Psoas muscle (tissue), 8 donors: Measurements from ENCODE around the gene DDX4. TPM values are rescaled to one million over a fixed set of nuclear protein-coding genes. Genes with fewer than 3 reads are reported as not detected.

Experiments used
- ATAC-seq, 4 donors: fragments of 200-7000 bp; cut with Tn5 transposase; one replicate each; pipeline ENCODE4 v1.9.1; 2020; ENCODE audit warnings: moderate library complexity in 3 of 4, mild to moderate bottlenecking in 2 of 4
- DNase-seq, 2 donors: peaks; one replicate each; pipeline ENCODE4 v3.0.0-alpha.2; 2020
- H3K27ac ChIP-seq: fragments of 200-600 bp; one replicate; pipeline ENCODE4 v1.8.0; 2022
- H3K27me3 ChIP-seq, 3 donors: fragments of 200-600 bp in 1 of 3; one replicate each; pipeline versions ENCODE4 v1.6.1 to v1.8.0; 2013 to 2022; ENCODE audit warnings: low read length in 2 of 3, mild to moderate bottlenecking in 2 of 3, moderate library complexity in 1 of 3; ENCODE audit not compliant: insufficient read depth in 3 of 3
- H3K36me3 ChIP-seq, 2 donors: fragments of 200-600 bp in 1 of 2; one replicate each; pipeline versions ENCODE4 v1.6.1 to v1.8.0; 2013 to 2022; ENCODE audit warnings: low read depth in 1 of 2, mild to moderate bottlenecking in 1 of 2, moderate library complexity in 1 of 2; ENCODE audit not compliant: insufficient read depth in 1 of 2
- H3K4me1 ChIP-seq: fragments of 200-600 bp; one replicate; pipeline ENCODE4 v1.8.0; 2022
- H3K4me3 ChIP-seq: fragments of 200-600 bp; one replicate; pipeline ENCODE4 v1.8.0; 2022; ENCODE audit warnings: mild to moderate bottlenecking
- H3K9me3 ChIP-seq: fragments of 200-600 bp; one replicate; pipeline ENCODE4 v1.8.0; 2022
- WGBS, 3 donors: extraction: QIAGEN DNeasy Blood & Tissue Kit; methylation state at CpG; one replicate each; pipeline versions ENCODE4 v1.1.6 to v1.1.7; 2013; 5-methylcytosine and 5-hydroxymethylcytosine counted together
- intact Hi-C, 2 donors: fragments of 100-400 bp; cut with DNase I; formaldehyde crosslinking; loops; one replicate each; pipeline versions ENCODE4 v1.11.0 to v1.14.2; 2022
- polyA plus RNA-seq, 3 donors: library from polyadenylated mRNA; stranded (reverse); fragments of 200-250 nt; gene quantifications; one replicate each; pipeline ENCODE4 v1.2.3, GENCODE V29; 2013
- total RNA-seq, 4 donors: library from RNA; stranded (reverse); fragmentation: NEBNext Ultra II Directional in 2 of 4; extraction: Animal tissue kit (Norgen Biotek cat#: 25700) in 2 of 4; gene quantifications; one replicate each; pipeline versions ENCODE4 v1.2.1 to v1.2.4, GENCODE V29; 2021 to 2023
- TF ChIP-seq, protein P1 (sequence below): fragments of 200-600 bp; IDR thresholded peaks from one replicate; pipeline ENCODE4 v1.8.0; 2022; ENCODE audit warnings: antibody characterized with exemption
- donor health status: healthy with polysubstance abuse.
- donor health status: DM: no; HTN: no; CAD: no; lungs with moderate emphysema.
- donor health status: Bipolar disorder and iron deficiency.
- donor health status: healthy.
- donor health status: DM: yes; HTN: yes; CAD: no.
- donor health status: DM: no; HTN: no; CAD: no.
- donor health status: DM: no; HTN: no; CAD: no.
- donor health status: DM: yes; HTN: yes; CAD: no.

The DDX4 gene
- total and polyA plus RNA-seq, 7 donors: 0.03 to 0.18 TPM; not detected in 5

- H3K27ac ChIP-seq: no peak overlapping the region
- H3K27me3 ChIP-seq: no peaks in the 10 kb centered on the region
- H3K9me3 ChIP-seq: no peaks in the 10 kb centered on the region
These were observed 116.0 kb downstream of the DDX4 start for GRCh38 chr5:55853818-55854217.

DNA sequence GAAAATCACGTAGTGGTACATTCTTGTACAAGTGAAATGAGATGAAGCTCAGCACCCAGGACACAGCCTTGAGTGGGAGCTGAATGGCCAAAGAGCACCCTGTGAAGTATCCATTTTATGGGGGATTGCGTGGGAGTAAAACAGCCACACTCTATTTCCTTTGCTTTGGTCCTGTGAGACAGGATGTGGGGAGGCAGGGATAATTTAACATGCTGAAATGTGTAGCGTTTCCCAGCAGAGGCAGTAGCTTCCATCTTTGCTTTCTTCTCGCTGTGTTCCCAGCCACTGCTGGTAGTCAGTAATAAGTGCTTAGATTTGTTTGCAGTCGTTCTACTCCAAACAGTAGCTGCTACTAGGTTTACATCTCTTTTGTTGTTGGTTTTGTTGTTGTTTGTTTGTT is 117.6 kb downstream of the DDX4 start:
- Histone ChIP-seq H3K27me3 (no peaks in the 10 kb centered on the region), H3K36me3 (no peaks in the 10 kb centered on the region), H3K4me1 (no peaks in the 10 kb centered on the region), H3K27ac (no peak overlapping the region), H3K4me3 (no peak overlapping the region), H3K9me3 (no peaks in the 10 kb centered on the region)
- DNase-seq (no peak), ATAC-seq (no peak)
- intact Hi-C loops: no loop called here
- TF ChIP-seq, protein P1, sequence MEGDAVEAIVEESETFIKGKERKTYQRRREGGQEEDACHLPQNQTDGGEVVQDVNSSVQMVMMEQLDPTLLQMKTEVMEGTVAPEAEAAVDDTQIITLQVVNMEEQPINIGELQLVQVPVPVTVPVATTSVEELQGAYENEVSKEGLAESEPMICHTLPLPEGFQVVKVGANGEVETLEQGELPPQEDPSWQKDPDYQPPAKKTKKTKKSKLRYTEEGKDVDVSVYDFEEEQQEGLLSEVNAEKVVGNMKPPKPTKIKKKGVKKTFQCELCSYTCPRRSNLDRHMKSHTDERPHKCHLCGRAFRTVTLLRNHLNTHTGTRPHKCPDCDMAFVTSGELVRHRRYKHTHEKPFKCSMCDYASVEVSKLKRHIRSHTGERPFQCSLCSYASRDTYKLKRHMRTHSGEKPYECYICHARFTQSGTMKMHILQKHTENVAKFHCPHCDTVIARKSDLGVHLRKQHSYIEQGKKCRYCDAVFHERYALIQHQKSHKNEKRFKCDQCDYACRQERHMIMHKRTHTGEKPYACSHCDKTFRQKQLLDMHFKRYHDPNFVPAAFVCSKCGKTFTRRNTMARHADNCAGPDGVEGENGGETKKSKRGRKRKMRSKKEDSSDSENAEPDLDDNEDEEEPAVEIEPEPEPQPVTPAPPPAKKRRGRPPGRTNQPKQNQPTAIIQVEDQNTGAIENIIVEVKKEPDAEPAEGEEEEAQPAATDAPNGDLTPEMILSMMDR: no peak
- WGBS, 3 donors: 51 to 61% (median 54%) methylated on average over 5 of the region's 5 CpGs

More at GRCh38 chr5:55853818-55854217, 116.0 kb downstream of the DDX4 start:
- DNase-seq: no peak
- WGBS, 3 donors: 14 to 33% (median 25%) methylated on average over 3 of the region's 3 CpGs
- Histone ChIP-seq H3K4me1 (no peaks in the 10 kb centered on the region), H3K4me3 (no peak overlapping the region), H3K36me3 (no peaks in the 10 kb centered on the region)
- intact Hi-C loops: no loop called here
- TF ChIP-seq, protein P1: no peak
- no peak for ATAC-seq

- Histone ChIP-seq H3K27ac (no peak overlapping the region), H3K36me3 (no peaks in the 10 kb centered on the region), H3K4me1 (no peaks in the 10 kb centered on the region), H3K9me3 (no peaks in the 10 kb centered on the region), H3K27me3 (no peaks in the 10 kb centered on the region), H3K4me3 (no peak overlapping the region)
- TF ChIP-seq, protein P1: no peak
- DNase-seq (no peak), ATAC-seq (no peak)
- intact Hi-C loops: no loop called here
- 81 to 83% (median 82%) methylated on average over 5 of the region's 5 CpGs for WGBS, 3 donors
These were observed 118.8 kb downstream of the DDX4 start for GRCh38 chr5:55856516-55857246.

- H3K36me3 ChIP-seq: no peaks in the 10 kb centered on the region
- no peaks in the 10 kb centered on the region for H3K9me3 ChIP-seq
- H3K4me3 ChIP-seq: no peak overlapping the region
- no peaks in the 10 kb centered on the region for H3K4me1 ChIP-seq
- ATAC-seq (no peak), DNase-seq (no peak)
- no peaks in the 10 kb centered on the region for H3K27me3 ChIP-seq
- WGBS, 3 donors: 85 to 89% (median 86%) methylated on average over 4 of the region's 4 CpGs
- H3K27ac ChIP-seq: no peak overlapping the region
- intact Hi-C loops: no loop called here
- TF ChIP-seq, protein P1: no peak
These were observed 119.4 kb downstream of the DDX4 start for GRCh38 chr5:55857247-55857640.

DNA sequence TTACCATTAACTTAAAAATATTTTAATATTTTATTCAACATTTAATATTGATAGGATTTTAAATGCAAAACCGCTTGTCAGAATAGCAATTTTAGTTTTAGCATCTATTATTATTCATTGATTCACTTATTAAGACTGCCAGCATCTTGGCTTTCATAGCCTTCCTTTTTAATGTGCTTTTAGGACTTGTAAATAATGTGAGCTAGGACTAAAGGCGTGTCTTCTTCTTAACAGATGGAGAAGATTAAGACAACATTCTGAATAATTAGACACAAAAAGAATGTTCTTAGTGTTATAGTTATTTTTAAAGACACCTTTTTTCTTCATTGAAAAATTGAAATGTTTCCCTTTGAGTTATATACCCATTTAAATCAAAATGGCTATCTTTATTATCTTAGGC is 120.2 kb downstream of the DDX4 start:
- H3K27ac ChIP-seq: no peak overlapping the region
- no peaks in the 10 kb centered on the region for H3K9me3 ChIP-seq
- WGBS, 3 donors: 77 to 79% (median 78%) methylated on average over 2 of the region's 2 CpGs
- ATAC-seq: no peak
- TF ChIP-seq, protein P1: no peak
- no peak for DNase-seq
- H3K4me3 ChIP-seq: no peak overlapping the region
- no peaks in the 10 kb centered on the region for H3K36me3 ChIP-seq
- no peaks in the 10 kb centered on the region for H3K4me1 ChIP-seq
- no peaks in the 10 kb centered on the region for H3K27me3 ChIP-seq
- intact Hi-C loops: no loop called here
